Tibial artery (tissue), 4 donors: ENCODE results near the gene UCP3.

Experiments
- DNase-seq, 2 donors: peaks; one replicate each; pipeline ENCODE4 v3.0.0-alpha.2; 2019
- H3K27ac ChIP-seq, 2 donors: fragments of 200-600 bp; sonication (generic) in 1 of 2; 1 replicate in 1 of 2; 2 replicates in 1 of 2; pipeline ENCODE4 v1.5.1; 2018 to 2019; ENCODE audit warnings: mild to moderate bottlenecking in 1 of 2
- H3K27me3 ChIP-seq, 2 donors: fragments of 200-600 bp; sonication (generic) in 1 of 2; one replicate each; pipeline versions ENCODE4 v1.5.1 to v1.6.0; 2016 to 2019
- H3K36me3 ChIP-seq, 3 donors: fragments of 200-600 bp; sonication (generic) in 2 of 3; one replicate each; pipeline ENCODE4 v1.5.1; 2016 to 2019; ENCODE audit warnings: mild to moderate bottlenecking in 2 of 3
- H3K4me1 ChIP-seq, 4 donors: fragments of 200-600 bp; sonication (generic) in 2 of 4; 1 replicate in 3 of 4; 2 replicates in 1 of 4; pipeline ENCODE4 v1.5.1; 2016 to 2019
- H3K4me3 ChIP-seq, 2 donors: fragments of 200-600 bp; sonication (generic) in 1 of 2; 1 replicate in 1 of 2; 2 replicates in 1 of 2; pipeline ENCODE4 v1.5.1; 2018 to 2019; ENCODE audit warnings: mild to moderate bottlenecking in 2 of 2
- H3K9me3 ChIP-seq, 3 donors: fragments of 200-600 bp; sonication (generic) in 1 of 3; one replicate each; pipeline ENCODE4 v1.5.1; 2016 to 2019
- CTCF ChIP-seq, 2 experiments: fragments of 200-600 bp in 1 of 2; fragments of 450-650 bp in 1 of 2; IDR thresholded peaks; one replicate each; pipeline ENCODE4 v1.5.1; 2017 to 2019; ENCODE audit warnings: antibody characterized with exemption in 2 of 2, mild to moderate bottlenecking in 1 of 2, moderate library complexity in 1 of 2
- intact Hi-C: fragments of 100-400 bp; cut with DNase I; formaldehyde crosslinking; loops from one replicate; pipeline ENCODE4 v1.15.0; 2023; ENCODE audit warnings: low total_unique reads

The UCP3 gene

GRCh38 chr11:73976451-73977151 is 32.3 kb downstream of the UCP3 start:
- Histone ChIP-seq H3K27me3 (no peaks in the 10 kb centered on the region), H3K9me3 (no peaks in the 10 kb centered on the region), H3K4me1 (no peaks in the 10 kb centered on the region), H3K36me3 (peaks cover 0 to 57% (median 14%) of the 10 kb centered on the region in 3 donors), H3K27ac (no peak overlapping the region), H3K4me3 (no peak overlapping the region)
- no peak for DNase-seq
- intact Hi-C loops = no loop called here
- no peak for TF ChIP-seq CTCF (IDR thresholded peaks at IDR 0.05)

GRCh38 chr11:73975479-73975757 is 33.5 kb downstream of the UCP3 start:
- H3K9me3 ChIP-seq = no peaks in the 10 kb centered on the region
- H3K4me1 ChIP-seq = no peaks in the 10 kb centered on the region
- H3K36me3 ChIP-seq = peaks cover 0 to 57% (median 14%) of the 10 kb centered on the region in 3 donors
- TF ChIP-seq CTCF (IDR thresholded peaks at IDR 0.05) = no peak
- H3K4me3 ChIP-seq = no peak overlapping the region
- intact Hi-C loops = no loop called here
- no peaks in the 10 kb centered on the region for H3K27me3 ChIP-seq
- no peak overlapping the region for H3K27ac ChIP-seq
- DNase-seq = no peak

GRCh38 chr11:73974604-73975478 is 34.0 kb downstream of the UCP3 start:
- no peaks in the 10 kb centered on the region for H3K4me1 ChIP-seq
- peaks cover 0 to 57% (median 14%) of the 10 kb centered on the region in 3 donors for H3K36me3 ChIP-seq
- intact Hi-C loops = no loop called here
- H3K9me3 ChIP-seq = no peaks in the 10 kb centered on the region
- no peaks in the 10 kb centered on the region for H3K27me3 ChIP-seq
- TF ChIP-seq CTCF (IDR thresholded peaks at IDR 0.05) = no peak
- no peak for DNase-seq
- no peak overlapping the region for H3K27ac ChIP-seq
- no peak overlapping the region for H3K4me3 ChIP-seq

GRCh38 chr11:73972620-73973449 is 36.0 kb downstream of the UCP3 start:
- no peaks in the 10 kb centered on the region for H3K4me1 ChIP-seq
- TF ChIP-seq CTCF (IDR thresholded peaks at IDR 0.05) = no peak
- no peak overlapping the region for H3K4me3 ChIP-seq
- no peaks in the 10 kb centered on the region for H3K9me3 ChIP-seq
- H3K36me3 ChIP-seq = peaks cover 0 to 40% (median 11%) of the 10 kb centered on the region in 3 donors
- DNase-seq = no peak
- no peak overlapping the region for H3K27ac ChIP-seq
- intact Hi-C loops = no loop called here
- H3K27me3 ChIP-seq = no peaks in the 10 kb centered on the region

GRCh38 chr11:73972187-73972586 is 36.7 kb downstream of the UCP3 start:
- no peak for TF ChIP-seq CTCF (IDR thresholded peaks at IDR 0.05)
- DNase-seq = no peak
- Histone ChIP-seq H3K36me3 (peaks cover 0 to 33% (median 6%) of the 10 kb centered on the region in 3 donors), H3K27ac (no peak overlapping the region), H3K4me3 (no peak overlapping the region), H3K4me1 (no peaks in the 10 kb centered on the region), H3K27me3 (no peaks in the 10 kb centered on the region), H3K9me3 (no peaks in the 10 kb centered on the region)
- intact Hi-C loops = no loop called here
